H1 (cell line): ENCODE data around the gene DEGS2. TPM values are rescaled to one million over a fixed set of nuclear protein-coding genes. Genes with fewer than 3 reads are reported as not detected.
A peak's percentile ranks its signal among the peaks of the same experiment; 100 is the strongest.

Source experiments
- CTCF ChIA-PET: fragments of 300-600 bp; sonication (Branson Sonifier 250); formaldehyde crosslinking; loops from one replicate; lab custom pipeline; 2021; ENCODE audit not compliant: partially characterized antibody; lab: Charles Lee
- POLR2A ChIA-PET: fragments of 300-600 bp; sonication (Branson Sonifier 250); formaldehyde crosslinking; loops from one replicate; lab custom pipeline; 2021; ENCODE audit warnings: inconsistent platforms; ENCODE audit not compliant: partially characterized antibody; lab: Charles Lee
- DNase-seq, 2 experiments: peaks; one replicate each; pipeline versions ENCODE4 v3.0.0 to v3.0.0-alpha.2; 2010 to 2022; ENCODE audit warnings: low spot score in 2 of 2, low read depth in 1 of 2, mixed read lengths in 1 of 2
- FAIRE-seq: peaks from 2 replicates; lab custom pipeline; 2011; peaks lifted over from hg19 to GRCh38; lab: Jason Lieb, UNC
- H2AFZ ChIP-seq: 2 replicates; pipeline ENCODE4 v1.8.1; 2012; ENCODE audit warnings: low read length, inconsistent platforms
- H2AK5ac ChIP-seq: 2 replicates; pipeline ENCODE4 v1.6.1; 2013; ENCODE audit warnings: low read depth, low read length
- H2BK120ac ChIP-seq: replicated peaks from 2 replicates; pipeline ENCODE3; 2013; ENCODE audit warnings: low read depth, low read length, inconsistent platforms
- H2BK12ac ChIP-seq: 2 replicates; pipeline ENCODE4 v1.6.1; 2013; ENCODE audit warnings: low read depth, low read length
- H2BK15ac ChIP-seq: 2 replicates; pipeline ENCODE4 v1.6.1; 2013; ENCODE audit warnings: low read length
- H2BK20ac ChIP-seq: 2 replicates; pipeline ENCODE4 v1.6.1; 2013; ENCODE audit warnings: low read length
- H2BK5ac ChIP-seq: 2 replicates; pipeline ENCODE4 v1.6.1; 2013; ENCODE audit warnings: low read depth, low read length
- H3K14ac ChIP-seq: 2 replicates; pipeline ENCODE4 v1.6.1; 2013; ENCODE audit warnings: inconsistent platforms; ENCODE audit not compliant: insufficient read length
- H3K18ac ChIP-seq: 2 replicates; pipeline ENCODE4 v1.6.1; 2013; ENCODE audit warnings: low read length; ENCODE audit errors: extremely low read depth
- H3K23ac ChIP-seq: 2 replicates; pipeline ENCODE4 v1.6.1; 2013; ENCODE audit warnings: inconsistent platforms; ENCODE audit not compliant: insufficient read length
- H3K23me2 ChIP-seq: 2 replicates; pipeline ENCODE4 v1.6.1; 2013; ENCODE audit warnings: low read depth, low read length
- H3K27ac ChIP-seq: 2 replicates; pipeline ENCODE4 v1.6.1; 2011; ENCODE audit warnings: low read depth, low read length, inconsistent platforms
- H3K27me3 ChIP-seq, 4 experiments: replicated peaks in 1 of 4; 1 replicate in 1 of 4; 2 replicates in 3 of 4; pipeline versions ENCODE4 v1.6.1 to v1.8.1; 2011 to 2013; ENCODE audit warnings: low read length in 3 of 4, mild to moderate bottlenecking in 3 of 4, inconsistent platforms in 2 of 4, mixed read lengths in 2 of 4, moderate library complexity in 1 of 4; ENCODE audit not compliant: control insufficient read depth in 3 of 4, insufficient read depth in 3 of 4; ENCODE audit errors: extremely low read depth in 1 of 4
- H3K36me3 ChIP-seq, 4 experiments: 2 replicates each; pipeline versions ENCODE4 v1.6.1 to v1.8.1; 2011 to 2013; ENCODE audit warnings: mild to moderate bottlenecking in 4 of 4, low read length in 3 of 4, moderate library complexity in 2 of 4, control low read depth in 1 of 4, inconsistent platforms in 1 of 4; ENCODE audit not compliant: insufficient read depth in 4 of 4, control insufficient read depth in 2 of 4
- H3K4ac ChIP-seq: replicated peaks from 2 replicates; pipeline ENCODE3; 2013; ENCODE audit warnings: low read length, low read depth, mixed read lengths, inconsistent platforms; ENCODE audit not compliant: insufficient read length
- H3K4me1 ChIP-seq, 4 experiments: replicated peaks in 1 of 4; 1 replicate in 1 of 4; 2 replicates in 3 of 4; pipeline versions ENCODE4 v1.6.1 to v1.8.1; 2011 to 2013; ENCODE audit warnings: low read length in 3 of 4, inconsistent platforms in 2 of 4, mixed read lengths in 1 of 4; ENCODE audit not compliant: insufficient read depth in 4 of 4, control insufficient read depth in 3 of 4
- H3K4me2 ChIP-seq, 2 experiments: 2 replicates each; pipeline versions ENCODE4 v1.6.1 to v1.8.1; 2011 to 2013; ENCODE audit warnings: low read depth in 2 of 2, low read length in 2 of 2, control low read depth in 1 of 2, inconsistent platforms in 1 of 2, mild to moderate bottlenecking in 1 of 2; ENCODE audit not compliant: insufficient read depth in 1 of 2
- H3K4me3 ChIP-seq, 4 experiments: fragments of 200-600, 300-600 bp in 1 of 4; sonication (generic), shearing (Covaris generic), sonication (Bioruptor Twin) in 1 of 4; 2 replicates each; pipeline versions ENCODE4 v1.5.1 to v1.8.1; 2011 to 2016; ENCODE audit warnings: low read length in 4 of 4, low read depth in 3 of 4, control low read depth in 2 of 4, inconsistent platforms in 2 of 4, mild to moderate bottlenecking in 2 of 4, mixed read lengths in 1 of 4, moderate library complexity in 1 of 4; ENCODE audit not compliant: insufficient read depth in 2 of 4; ENCODE audit errors: extremely low read depth in 1 of 4
- H3K56ac ChIP-seq: replicated peaks from 2 replicates; pipeline ENCODE3; 2013; ENCODE audit warnings: low read depth, mild to moderate bottlenecking, mixed read lengths, low read length, inconsistent platforms; ENCODE audit not compliant: insufficient read length
- H3K79me1 ChIP-seq: 2 replicates; pipeline ENCODE4 v1.6.1; 2013; ENCODE audit warnings: low read depth, low read length, control low read depth
- H3K79me2 ChIP-seq, 2 experiments: 2 replicates each; pipeline versions ENCODE4 v1.6.1 to v1.8.1; 2012 to 2013; ENCODE audit warnings: low read length in 2 of 2, mild to moderate bottlenecking in 2 of 2, inconsistent platforms in 1 of 2; ENCODE audit not compliant: insufficient read depth in 2 of 2, control insufficient read depth in 1 of 2
- H3K9ac ChIP-seq, 4 experiments: replicated peaks in 1 of 4; 1 replicate in 1 of 4; 2 replicates in 3 of 4; pipeline versions ENCODE4 v1.6.1 to v1.8.1; 2011 to 2013; ENCODE audit warnings: low read depth in 3 of 4, low read length in 3 of 4, control low read depth in 2 of 4, mild to moderate bottlenecking in 2 of 4, moderate library complexity in 2 of 4, inconsistent platforms in 1 of 4; ENCODE audit errors: extremely low read depth in 1 of 4
- H3K9me3 ChIP-seq, 2 experiments: 2 replicates each; pipeline versions ENCODE4 v1.6.1 to v1.8.1; 2012 to 2013; ENCODE audit warnings: mild to moderate bottlenecking in 2 of 2, moderate library complexity in 2 of 2, control low read depth in 1 of 2, inconsistent platforms in 1 of 2, low read depth in 1 of 2, low read length in 1 of 2, mixed read lengths in 1 of 2; ENCODE audit not compliant: insufficient read depth in 2 of 2
- H4K20me1 ChIP-seq, 2 experiments: replicated peaks in 1 of 2; 2 replicates each; pipeline versions ENCODE3 to v1.8.1; 2011 to 2013; ENCODE audit warnings: inconsistent platforms in 2 of 2, low read length in 2 of 2, mild to moderate bottlenecking in 1 of 2; ENCODE audit not compliant: insufficient read depth in 2 of 2, control insufficient read depth in 1 of 2
- H4K5ac ChIP-seq: 2 replicates; pipeline ENCODE4 v1.6.1; 2013; ENCODE audit warnings: low read length, low read depth, mixed read lengths, inconsistent platforms; ENCODE audit not compliant: insufficient read length
- H4K8ac ChIP-seq: 2 replicates; pipeline ENCODE4 v1.8.0; 2013; ENCODE audit warnings: mild to moderate bottlenecking, moderate library complexity, low read length, inconsistent platforms; ENCODE audit not compliant: insufficient read depth; ENCODE audit errors: extremely low read depth
- H4K91ac ChIP-seq: replicated peaks from 2 replicates; pipeline ENCODE3; 2013; ENCODE audit warnings: low read length, mixed read lengths, inconsistent platforms; ENCODE audit not compliant: insufficient read length
- BACH1 ChIP-seq: IDR thresholded peaks from 2 replicates; pipeline ENCODE4 v1.6.1; 2012; ENCODE audit warnings: low read length, improper control_type of control experiment
- RAD21 ChIP-seq, 2 experiments: IDR thresholded peaks in 1 of 2; conservative IDR thresholded peaks in 1 of 2; 2 replicates each; pipeline ENCODE4 v1.6.1; 2011; ENCODE audit warnings: low read depth in 2 of 2, low read length in 2 of 2, improper control_type of control experiment in 1 of 2, inconsistent platforms in 1 of 2, mild to moderate bottlenecking in 1 of 2, moderate library complexity in 1 of 2
- WGBS, 2 experiments: shearing (Covaris generic) in 1 of 2; methylation state at CpG; one replicate each; pipeline versions ENCODE4 v1.1.6 to v1.1.7; 2013 to 2015; ENCODE audit warnings: low lambda C conversion rate in 2 of 2, mixed read lengths in 2 of 2, inconsistent platforms in 1 of 2, low coverage in 1 of 2, missing lambda C conversion rate in 1 of 2; ENCODE audit not compliant: insufficient replicate concordance in 2 of 2, insufficient coverage in 1 of 2, insufficient read length in 1 of 2; ENCODE audit errors: extremely low coverage in 1 of 2, missing lambda C conversion rate in 1 of 2; 5-methylcytosine and 5-hydroxymethylcytosine counted together
- polyA plus RNA-seq, 7 experiments: library from polyadenylated mRNA; depleted of rRNA in 3 of 7; stranded (reverse) in 5 of 7; unstranded in 2 of 7; fragments of >200 nt in 5 of 7; fragments of 200-250 nt in 2 of 7; gene quantifications; 1 replicate in 5 of 7; 2 replicates in 1 of 7; 4 replicates in 1 of 7; pipeline versions ENCODE4 v1.2.1 to v1.2.3, GENCODE V29; 2011 to 2013; ENCODE audit warnings: missing spikeins in 2 of 7, mixed read lengths in 2 of 7
- total RNA-seq: library from RNA; stranded (reverse); fragmentation: NEBNext Ultra II Directional; extraction: Animal tissue kit (Norgen Biotek cat#: 25700); gene quantifications from 2 replicates; pipeline ENCODE4 v1.2.1, GENCODE V29; 2021
- TF ChIP-seq, protein P1 (sequence below), 3 experiments: IDR thresholded peaks; 1 replicate in 2 of 3; 2 replicates in 1 of 3; pipeline versions ENCODE4 v1.5.1 to v1.6.1; 2011; ENCODE audit warnings: low read length in 3 of 3, mild to moderate bottlenecking in 3 of 3, inconsistent platforms in 2 of 3, low read depth in 1 of 3, moderate library complexity in 1 of 3; ENCODE audit not compliant: insufficient read depth in 1 of 3; ENCODE audit errors: control extremely low read depth in 1 of 3

Gene DEGS2
- total and polyA plus RNA-seq, 2 of the 8 experiments (the other 6 are each of a cell fraction or from before 2014, with no cell fraction given): 0.61 to 0.82 TPM

DNA sequence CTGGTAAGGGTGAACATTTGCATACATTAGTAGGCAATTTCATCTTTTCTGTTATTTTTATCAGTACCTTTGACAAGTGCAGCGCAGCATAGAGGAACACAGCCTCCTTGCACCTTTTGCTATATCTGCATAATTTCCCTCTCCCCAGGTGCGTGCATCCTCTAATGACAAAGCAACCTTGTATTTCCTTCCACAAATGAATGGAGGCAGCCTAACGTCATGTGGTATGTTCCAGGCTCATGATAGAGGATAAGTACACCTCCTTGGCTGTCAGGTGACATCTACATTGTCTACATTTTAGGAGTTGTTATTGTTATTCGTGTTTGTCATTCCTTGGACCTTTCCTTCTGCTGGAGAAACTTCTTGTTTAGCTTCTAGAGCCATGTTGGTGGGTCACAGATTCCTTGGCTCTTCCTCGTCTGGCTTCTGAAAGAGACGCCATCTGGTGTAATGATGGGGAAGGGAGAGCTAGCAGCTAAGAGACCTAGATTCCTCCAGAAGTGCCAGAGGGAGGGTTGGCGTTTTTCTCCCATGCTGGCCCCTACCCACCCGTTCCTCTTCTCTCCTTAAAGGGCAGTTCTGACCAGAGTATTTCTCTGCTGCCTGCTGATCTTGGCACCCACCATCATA lies 57.2 kb downstream of the DEGS2 start:
- Histone ChIP-seq H3K4me3 (no peak overlapping the region), H3K23me2 (no peaks in the 10 kb centered on the region), H3K4ac (no peak overlapping the region), H2BK20ac (no peak overlapping the region), H3K79me2 (no peaks in the 10 kb centered on the region), H3K23ac (no peak overlapping the region), H2BK120ac (no peak overlapping the region), H4K91ac (no peak overlapping the region), H2AFZ (no peak overlapping the region), H2BK5ac (no peak overlapping the region), H3K4me1 (no peaks in the 10 kb centered on the region), H3K56ac (no peak overlapping the region), H3K4me2 (no peak overlapping the region), H2BK15ac (no peak overlapping the region), H3K18ac (no peak overlapping the region), H3K36me3 (peaks cover 0 to 9% (median 0%) of the 10 kb centered on the region in 4 experiments; a peak in 2 of 8 replicates), H3K9me3 (no peaks in the 10 kb centered on the region), H3K79me1 (peaks cover 2% of the 10 kb centered on the region; the same call in 1 of the 2 replicates), H4K20me1 (peaks cover 2% of the 10 kb centered on the region in 2 experiments), H3K27ac (no peak overlapping the region), H4K8ac (no peak overlapping the region), H3K14ac (no peak overlapping the region), H3K27me3 (no peaks in the 10 kb centered on the region), H2AK5ac (0 out of 2 replicates have a peak overlapping the region, but pooled peaks have one; percentile 48), H4K5ac (no peak overlapping the region), H3K9ac (no peak overlapping the region)
- ChIA-PET CTCF (interaction anchor here (0.6 to 10.6 kb wide), 13 partner anchors 8 to 203 kb away, joined by 3 to 240 read pairs (median 5); partner anchors contain the start of gene EVL), POLR2A (interaction anchor here (0.6 kb wide), 2 partner anchors 8 to 337 kb away, joined by 4 read pairs; no protein-coding TSS in a partner anchor)
- WGBS, 2 experiments: 86% methylated on average over 8 of the region's 8 CpGs; no CpG with 5 or more reads in 1 of the 2 experiments
- DNase-seq (no peak), FAIRE-seq (no peak)
- TF ChIP-seq RAD21 (IDR thresholded peaks at IDR 0.05 in 1 of 2, conservative IDR thresholded peaks at IDR 0.05 in 1 of 2; ENCODE audit: low read depth in 2 of 2, low read length in 2 of 2) (peak in 1 of 2 experiments; percentile 34; a peak in 1 of 4 replicates), BACH1 (no peak)
- TF ChIP-seq, protein P1, sequence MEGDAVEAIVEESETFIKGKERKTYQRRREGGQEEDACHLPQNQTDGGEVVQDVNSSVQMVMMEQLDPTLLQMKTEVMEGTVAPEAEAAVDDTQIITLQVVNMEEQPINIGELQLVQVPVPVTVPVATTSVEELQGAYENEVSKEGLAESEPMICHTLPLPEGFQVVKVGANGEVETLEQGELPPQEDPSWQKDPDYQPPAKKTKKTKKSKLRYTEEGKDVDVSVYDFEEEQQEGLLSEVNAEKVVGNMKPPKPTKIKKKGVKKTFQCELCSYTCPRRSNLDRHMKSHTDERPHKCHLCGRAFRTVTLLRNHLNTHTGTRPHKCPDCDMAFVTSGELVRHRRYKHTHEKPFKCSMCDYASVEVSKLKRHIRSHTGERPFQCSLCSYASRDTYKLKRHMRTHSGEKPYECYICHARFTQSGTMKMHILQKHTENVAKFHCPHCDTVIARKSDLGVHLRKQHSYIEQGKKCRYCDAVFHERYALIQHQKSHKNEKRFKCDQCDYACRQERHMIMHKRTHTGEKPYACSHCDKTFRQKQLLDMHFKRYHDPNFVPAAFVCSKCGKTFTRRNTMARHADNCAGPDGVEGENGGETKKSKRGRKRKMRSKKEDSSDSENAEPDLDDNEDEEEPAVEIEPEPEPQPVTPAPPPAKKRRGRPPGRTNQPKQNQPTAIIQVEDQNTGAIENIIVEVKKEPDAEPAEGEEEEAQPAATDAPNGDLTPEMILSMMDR (IDR thresholded peaks at IDR 0.05; ENCODE audit: control extremely low read depth in 1 of 3, insufficient read depth in 1 of 3, low read depth in 1 of 3, low read length in 3 of 3): peak in 2 of 3 experiments; percentile 27 to 31; a peak in 3 of 4 replicates
- TF ChIP-seq, all 59 proteins: peak for 2
- no peak overlapping the region for H2BK12ac ChIP-seq
